Measurements from ENCODE around the gene PRKD2. TPM values are rescaled to one million over a fixed set of nuclear protein-coding genes. Genes with fewer than 3 reads are reported as not detected.

PRKD2 gene
- total and polyA plus RNA-seq, 12 donors: 6.8 to 77.1 (median 26.8) TPM

DNA sequence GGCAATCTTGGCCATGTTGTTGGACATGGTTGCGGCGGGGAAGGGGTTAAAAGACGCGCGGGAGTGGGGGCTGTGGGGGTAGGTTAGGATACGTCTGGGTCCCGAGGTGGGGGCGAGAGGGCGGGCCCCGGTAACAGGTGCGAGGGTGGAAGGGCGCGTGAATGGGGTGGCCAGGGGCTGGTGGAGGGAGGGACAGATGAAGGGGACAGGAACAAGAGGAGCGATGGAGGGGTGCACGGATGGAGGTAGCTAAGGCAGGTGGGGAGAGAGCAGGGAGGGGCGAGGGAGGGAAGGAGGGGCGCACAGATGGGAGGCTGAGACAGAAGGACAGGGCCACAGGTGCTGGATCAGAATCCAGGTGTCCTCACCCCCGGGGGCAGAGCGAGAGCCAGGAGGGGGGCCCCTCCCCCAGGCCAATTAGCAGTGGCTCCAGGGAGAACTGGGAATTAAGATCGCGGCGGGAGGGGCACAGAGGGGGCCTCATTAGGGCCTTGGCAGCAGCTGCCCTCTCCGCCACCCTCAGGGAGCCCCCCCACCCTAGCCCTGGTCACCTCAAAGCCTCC is 82.2 kb downstream of the PRKD2 start:
- 6 to 8% (median 8%) methylated on average over 21 to 23 of the region's 23 CpGs for WGBS, 4 donors
- Histone ChIP-seq H3K27me3 (no peaks in the 10 kb centered on the region), H3K4me3 (peak overlapping the region in 1 of 4 donors; percentile 43), H3K4me1 (replicated peaks in 1 of 2) (peaks cover 6 to 34% of the 10 kb centered on the region in 2 donors), H3K27ac (no peak overlapping the region), H3K36me3 (replicated peaks in 1 of 2) (no peaks in the 10 kb centered on the region), H3K9me3 (replicated peaks in 1 of 3) (no peaks in the 10 kb centered on the region)
- TF ChIP-seq, protein P1, sequence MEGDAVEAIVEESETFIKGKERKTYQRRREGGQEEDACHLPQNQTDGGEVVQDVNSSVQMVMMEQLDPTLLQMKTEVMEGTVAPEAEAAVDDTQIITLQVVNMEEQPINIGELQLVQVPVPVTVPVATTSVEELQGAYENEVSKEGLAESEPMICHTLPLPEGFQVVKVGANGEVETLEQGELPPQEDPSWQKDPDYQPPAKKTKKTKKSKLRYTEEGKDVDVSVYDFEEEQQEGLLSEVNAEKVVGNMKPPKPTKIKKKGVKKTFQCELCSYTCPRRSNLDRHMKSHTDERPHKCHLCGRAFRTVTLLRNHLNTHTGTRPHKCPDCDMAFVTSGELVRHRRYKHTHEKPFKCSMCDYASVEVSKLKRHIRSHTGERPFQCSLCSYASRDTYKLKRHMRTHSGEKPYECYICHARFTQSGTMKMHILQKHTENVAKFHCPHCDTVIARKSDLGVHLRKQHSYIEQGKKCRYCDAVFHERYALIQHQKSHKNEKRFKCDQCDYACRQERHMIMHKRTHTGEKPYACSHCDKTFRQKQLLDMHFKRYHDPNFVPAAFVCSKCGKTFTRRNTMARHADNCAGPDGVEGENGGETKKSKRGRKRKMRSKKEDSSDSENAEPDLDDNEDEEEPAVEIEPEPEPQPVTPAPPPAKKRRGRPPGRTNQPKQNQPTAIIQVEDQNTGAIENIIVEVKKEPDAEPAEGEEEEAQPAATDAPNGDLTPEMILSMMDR (IDR thresholded peaks at IDR 0.05): no peak
- TF ChIP-seq POLR2A (IDR thresholded peaks at IDR 0.05): no peak
- intact Hi-C loops (cut with DNase I): no loop called here
- DNase-seq: no peak

DNA sequence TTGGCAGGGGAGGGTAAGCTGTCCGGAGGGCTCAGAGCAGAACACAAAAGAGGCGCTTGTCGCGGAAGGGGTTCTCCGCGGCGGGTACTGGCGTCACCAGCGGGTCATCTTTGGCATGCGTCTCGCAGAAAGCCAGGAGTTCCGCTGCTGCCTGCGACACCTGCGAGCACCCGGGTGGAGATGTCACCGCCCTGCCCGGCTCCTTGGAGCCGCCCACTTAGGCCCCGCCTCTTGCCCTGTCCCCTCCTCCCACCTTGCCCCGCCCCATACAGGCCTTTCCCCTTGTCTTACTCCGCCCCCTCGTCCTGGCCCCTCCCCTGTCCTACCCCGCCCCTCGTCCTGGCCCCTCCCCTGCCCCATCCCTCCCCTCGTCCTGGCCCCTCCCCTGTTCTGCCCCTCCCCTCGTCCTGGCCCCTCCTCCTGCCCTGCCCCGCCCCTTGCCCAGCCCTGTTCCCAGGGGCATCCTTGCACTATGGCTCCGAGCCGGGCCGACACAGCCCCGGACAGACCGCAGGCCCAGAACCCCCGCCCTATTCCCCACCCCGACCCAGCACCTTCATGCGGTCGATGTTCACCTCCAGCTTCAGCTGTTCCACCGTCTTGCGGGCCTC is 82.8 kb downstream of the PRKD2 start:
- Histone ChIP-seq H3K27me3 (no peaks in the 10 kb centered on the region), H3K36me3 (replicated peaks in 1 of 2) (no peaks in the 10 kb centered on the region), H3K9me3 (replicated peaks in 1 of 3) (no peaks in the 10 kb centered on the region), H3K27ac (no peak overlapping the region), H3K4me1 (replicated peaks in 1 of 2) (peaks cover 6 to 29% of the 10 kb centered on the region in 2 donors), H3K4me3 (peak overlapping the region in 1 of 4 donors; percentile 43)
- 3 to 12% (median 5%) methylated on average over 5 to 38 of the region's 38 CpGs for WGBS, 4 donors
- DNase-seq: peak; percentile 69 to 91 (median 84)
- no peak for TF ChIP-seq POLR2A (IDR thresholded peaks at IDR 0.05)
- TF ChIP-seq, protein P1 (IDR thresholded peaks at IDR 0.05): no peak
- intact Hi-C loops (cut with DNase I): no loop called here

DNA sequence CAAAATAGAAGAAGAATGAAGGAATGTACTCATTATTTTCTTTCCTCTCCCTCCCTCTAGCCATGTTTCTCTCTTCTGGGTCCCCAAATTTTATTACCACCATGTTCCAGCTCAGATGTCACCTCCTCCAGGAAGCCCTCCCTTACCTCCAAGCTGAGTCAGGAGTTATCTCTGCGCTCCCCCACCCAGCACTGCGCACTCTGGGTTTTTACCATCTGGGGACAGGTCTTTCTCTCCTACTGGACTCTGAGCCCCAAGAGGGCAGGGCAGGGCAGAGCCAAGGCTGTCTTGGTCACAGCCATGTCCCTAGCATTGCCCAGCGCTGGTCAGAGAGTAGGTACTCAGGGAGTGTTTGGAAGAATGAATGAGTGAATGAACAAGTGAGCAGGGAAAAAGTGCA is 83.8 kb downstream of the PRKD2 start:
- intact Hi-C loops (cut with DNase I): no loop called here

DNA sequence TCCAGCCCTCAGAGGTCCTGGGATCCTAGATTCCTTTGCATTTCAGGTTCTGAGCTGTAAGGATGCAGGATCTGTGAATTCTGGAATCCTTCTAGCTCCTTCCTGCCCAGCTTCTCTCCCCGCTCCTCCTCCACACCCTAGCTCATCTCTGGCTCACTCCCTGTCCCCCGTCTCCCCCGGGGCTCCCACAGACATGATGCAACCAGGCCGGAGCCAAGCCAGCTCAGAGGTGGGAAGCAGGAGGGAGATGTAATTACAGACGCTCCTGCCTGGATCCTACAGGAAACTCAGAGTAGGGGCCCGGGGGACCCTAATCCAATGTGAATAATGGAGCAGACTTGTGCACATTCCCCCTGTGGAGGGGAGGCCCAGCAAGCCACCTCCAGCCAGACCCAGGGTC is 85.4 kb downstream of the PRKD2 start:
- H3K4me3 ChIP-seq: no peak overlapping the region
- 48 to 64% (median 58%) methylated on average over 4 to 6 of the region's 6 CpGs for WGBS, 4 donors
- H3K27me3 ChIP-seq: no peaks in the 10 kb centered on the region
- H3K27ac ChIP-seq: peak overlapping the region in 1 of 5 donors; percentile 50
- TF ChIP-seq, protein P1 (IDR thresholded peaks at IDR 0.05): no peak
- TF ChIP-seq POLR2A (IDR thresholded peaks at IDR 0.05): no peak
- H3K4me1 ChIP-seq (replicated peaks in 1 of 2): peaks cover 9 to 31% of the 10 kb centered on the region in 2 donors
- intact Hi-C loops (cut with DNase I): no loop called here
- H3K9me3 ChIP-seq (replicated peaks in 1 of 3): no peaks in the 10 kb centered on the region
- H3K36me3 ChIP-seq (replicated peaks in 1 of 2): no peaks in the 10 kb centered on the region
- no peak for DNase-seq

More for the DNA sequence above, 83.8 kb downstream of the PRKD2 start:
- Histone ChIP-seq H3K27ac (no peak overlapping the region), H3K4me1 (replicated peaks in 1 of 2) (peaks cover 6 to 24% of the 10 kb centered on the region in 2 donors), H3K36me3 (replicated peaks in 1 of 2) (no peaks in the 10 kb centered on the region), H3K4me3 (no peak overlapping the region), H3K9me3 (replicated peaks in 1 of 3) (no peaks in the 10 kb centered on the region), H3K27me3 (no peaks in the 10 kb centered on the region)
- WGBS, 4 donors: 86 to 91% (median 88%) methylated on average over 3 of the region's 3 CpGs
- TF ChIP-seq, protein P1 (IDR thresholded peaks at IDR 0.05): no peak
- no peak for TF ChIP-seq POLR2A (IDR thresholded peaks at IDR 0.05)
- no peak for DNase-seq

Data from adrenal gland (tissue), 12 donors.